DMS 273 treated with DMSO at 0.1 percent for 48 hours (cell line): ENCODE data around the gene CADPS.
A peak's percentile ranks its signal among the peaks of the same experiment; 100 is the strongest.

Source experiments
- DNase-seq: peaks from one replicate; lab custom pipeline; 2025; lab: John Stamatoyannopoulos, UW

Gene CADPS

GRCh38 chr3:62874711-62875557 is at the start of gene CADPS:
TSS of gene CADPS (minus strand) at chr3:62875416. CDS start at chr3:62875029, 387 bp downstream.
- no peak for DNase-seq

- DNase-seq, result no peak
Measured at GRCh38 chr3:62923066-62923465, 47.9 kb upstream of the CADPS start.

GRCh38 chr3:62922326-62922725 is 47.1 kb upstream of the CADPS start:
- no peak for DNase-seq

- no peak for DNase-seq
Measured at GRCh38 chr3:62920466-62920784, 45.2 kb upstream of the CADPS start.

- no peak for DNase-seq
Measured at GRCh38 chr3:62919784-62920465, 44.7 kb upstream of the CADPS start.

- no peak for DNase-seq
Measured at GRCh38 chr3:62918777-62919176, 43.6 kb upstream of the CADPS start.

GRCh38 chr3:62918131-62918530 is 42.9 kb upstream of the CADPS start:
- no peak for DNase-seq

- DNase-seq, result no peak
Measured at GRCh38 chr3:62911526-62911925, 36.3 kb upstream of the CADPS start.

- no peak for DNase-seq
Measured at GRCh38 chr3:62905331-62905730, 30.1 kb upstream of the CADPS start.

GRCh38 chr3:62898530-62899496 is 23.6 kb upstream of the CADPS start:
- DNase-seq, result no peak

GRCh38 chr3:62895901-62896300 is 20.7 kb upstream of the CADPS start:
- no peak for DNase-seq

GRCh38 chr3:62892951-62893350 is 17.7 kb upstream of the CADPS start:
- DNase-seq, result no peak

- DNase-seq, result no peak
Measured at GRCh38 chr3:62892045-62892444, 16.8 kb upstream of the CADPS start.

- no peak for DNase-seq
Measured at GRCh38 chr3:62888778-62889177, 13.6 kb upstream of the CADPS start.

- no peak for DNase-seq
Measured at GRCh38 chr3:62888180-62888579, 13.0 kb upstream of the CADPS start.

GRCh38 chr3:62885136-62885535 is 9.9 kb upstream of the CADPS start:
- no peak for DNase-seq

- no peak for DNase-seq
Measured at GRCh38 chr3:62884096-62884870, 9.1 kb upstream of the CADPS start.

GRCh38 chr3:62882676-62883200 is 7.5 kb upstream of the CADPS start:
- no peak for DNase-seq

GRCh38 chr3:62876064-62876463 is 848 bp upstream of the CADPS start:
- peak; percentile 16 for DNase-seq

GRCh38 chr3:62875558-62876002 is 364 bp upstream of the CADPS start:
- no peak for DNase-seq
